ENCODE measurements around the gene CFAP119.

The CFAP119 gene

GRCh38 chr16:30756781-30757100 lies 5.1 kb downstream of the CFAP119 start:
- DNase-seq (ENCODE audit: low read depth) = no peak
- TF ChIP-seq CTCF (IDR thresholded peaks at IDR 0.05; ENCODE audit: control insufficient read depth, insufficient read depth, low read depth, low read length, missing control alignments) = no peak
- H3K4me3 ChIP-seq (ENCODE audit: control insufficient read depth, low read depth, low read length) = no peak overlapping the region

GRCh38 chr16:30755955-30756780 lies 5.7 kb downstream of the CFAP119 start:
- TF ChIP-seq CTCF (IDR thresholded peaks at IDR 0.05; ENCODE audit: control insufficient read depth, insufficient read depth, low read depth, low read length, missing control alignments) = no peak
- no peak for DNase-seq (ENCODE audit: low read depth)
- no peak overlapping the region for H3K4me3 ChIP-seq (ENCODE audit: control insufficient read depth, low read depth, low read length)

- TF ChIP-seq CTCF (IDR thresholded peaks at IDR 0.05; ENCODE audit: control insufficient read depth, insufficient read depth, low read depth, low read length, missing control alignments) = no peak
- DNase-seq (ENCODE audit: low read depth) = no peak
- no peak overlapping the region for H3K4me3 ChIP-seq (ENCODE audit: control insufficient read depth, low read depth, low read length)
Observed at GRCh38 chr16:30753596-30753995, 8.3 kb downstream of the CFAP119 start.

- no peak overlapping the region for H3K4me3 ChIP-seq (ENCODE audit: control insufficient read depth, low read depth, low read length)
- no peak for DNase-seq (ENCODE audit: low read depth)
- TF ChIP-seq CTCF (IDR thresholded peaks at IDR 0.05; ENCODE audit: control insufficient read depth, insufficient read depth, low read depth, low read length, missing control alignments) = no peak
Observed at GRCh38 chr16:30750876-30751465, 10.9 kb downstream of the CFAP119 start.

DNA sequence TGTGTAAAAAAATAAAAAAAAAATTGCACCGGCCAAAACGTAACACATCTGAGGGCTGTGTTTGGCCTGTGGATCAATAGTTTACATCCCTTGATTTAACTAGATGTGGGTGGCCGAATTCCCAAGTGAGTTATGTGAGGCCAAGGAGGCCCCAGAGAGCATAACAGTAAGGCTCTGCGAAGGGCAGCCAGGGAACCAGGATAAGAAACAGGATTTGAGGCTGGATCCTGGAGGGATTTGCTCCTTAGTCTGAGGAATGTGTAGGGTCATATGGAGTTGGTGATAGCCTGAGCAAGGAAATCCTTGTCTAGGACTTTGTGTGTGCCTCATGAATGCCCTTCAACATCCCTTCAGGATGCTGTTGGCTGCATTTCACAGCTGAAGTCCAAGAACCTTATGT lies 11.7 kb downstream of the CFAP119 start:
- TF ChIP-seq CTCF (IDR thresholded peaks at IDR 0.05; ENCODE audit: control insufficient read depth, insufficient read depth, low read depth, low read length, missing control alignments) = no peak
- no peak overlapping the region for H3K4me3 ChIP-seq (ENCODE audit: control insufficient read depth, low read depth, low read length)
- no peak for DNase-seq (ENCODE audit: low read depth)

- DNase-seq (ENCODE audit: low read depth) = no peak
- TF ChIP-seq CTCF (IDR thresholded peaks at IDR 0.05; ENCODE audit: control insufficient read depth, insufficient read depth, low read depth, low read length, missing control alignments) = no peak
Observed at GRCh38 chr16:30748634-30749445, 13.0 kb downstream of the CFAP119 start.

More at GRCh38 chr16:30748634-30749445, 13.0 kb downstream of the CFAP119 start:
- peak overlapping the region; percentile 58 for H3K4me3 ChIP-seq (ENCODE audit: control insufficient read depth, low read depth, low read length)

Measured in AG09309 (cell line).